DMS153 treated with DMSO at 0.1 percent for 48 hours (cell line): ENCODE measurements around the gene C5orf58.

Source experiments
- DNase-seq: peaks from one replicate; lab custom pipeline; 2025; ENCODE audit not compliant: unreplicated experiment; lab: John Stamatoyannopoulos, UW

Gene C5orf58, protein sequence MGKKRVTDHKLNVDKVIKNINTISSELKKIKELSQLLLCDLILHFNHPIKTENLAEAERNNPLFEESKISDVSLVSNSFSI

DNA sequence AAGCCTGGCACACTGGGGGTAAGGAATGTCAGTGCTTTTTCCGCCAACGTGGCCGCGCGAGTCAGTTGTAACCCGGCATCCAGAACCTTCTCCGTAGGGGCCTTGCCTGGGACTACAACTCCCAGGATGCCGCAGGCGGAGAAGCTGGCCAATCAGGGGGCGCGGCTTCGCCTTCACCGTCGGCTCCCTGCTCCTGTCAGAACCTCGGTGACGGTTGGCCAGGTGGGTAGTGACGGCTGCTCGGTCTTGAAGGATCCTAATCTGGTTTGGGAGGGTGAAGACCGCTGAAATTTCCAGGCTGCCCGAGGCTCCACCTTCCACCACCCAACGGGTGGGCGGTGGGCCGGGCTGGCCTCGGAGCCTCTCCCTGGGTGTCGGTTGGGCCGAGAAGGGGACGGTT is at the start of gene C5orf58:
C5orf58 (plus strand) TSS at position 200 of the 400 bp plus-strand sequence. CDS start 1,992 bp downstream, outside the sequence.
- no peak for DNase-seq

DNA sequence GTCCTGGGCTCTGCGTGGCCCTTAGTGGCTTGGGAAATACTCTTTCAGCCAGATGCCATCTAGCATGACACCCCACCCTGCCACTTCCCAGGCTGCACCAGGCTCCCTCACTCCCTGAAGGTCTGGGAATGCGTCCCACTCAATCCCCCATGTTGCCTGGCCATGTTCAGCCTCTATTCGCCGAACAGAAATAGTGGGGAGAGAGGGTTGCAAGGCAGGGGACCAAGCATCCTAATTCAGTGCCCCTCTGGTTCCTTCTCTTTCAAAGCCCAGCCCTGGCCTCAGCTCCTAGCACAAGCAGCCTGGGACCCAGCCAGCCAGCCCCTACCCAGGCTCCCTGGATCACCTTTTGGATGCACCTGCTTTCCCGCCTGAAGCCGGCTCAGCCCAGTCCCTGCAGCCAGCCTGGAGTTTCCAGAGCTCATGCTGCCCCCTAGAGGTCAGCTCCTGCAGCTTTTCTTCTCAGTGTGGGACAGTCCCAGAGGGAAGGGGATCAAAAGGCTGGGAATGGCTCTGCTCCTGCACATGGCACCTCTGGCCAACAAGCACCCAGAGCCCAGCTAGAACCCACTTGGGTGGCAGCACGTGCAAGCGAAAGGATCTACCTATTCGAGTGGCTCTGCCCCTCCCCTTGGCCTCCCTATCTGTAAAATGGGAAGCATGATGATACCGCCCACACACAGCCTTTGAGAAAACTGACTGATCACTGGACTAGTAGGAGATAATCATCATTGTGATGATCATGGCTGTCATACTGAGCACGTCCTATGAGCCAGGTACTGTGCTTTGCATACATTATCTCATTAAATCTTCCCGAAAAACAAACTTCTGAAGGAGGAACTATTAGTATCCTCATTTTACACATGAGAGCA is 48.7 kb upstream of the C5orf58 start:
- DNase-seq = no peak

DNA sequence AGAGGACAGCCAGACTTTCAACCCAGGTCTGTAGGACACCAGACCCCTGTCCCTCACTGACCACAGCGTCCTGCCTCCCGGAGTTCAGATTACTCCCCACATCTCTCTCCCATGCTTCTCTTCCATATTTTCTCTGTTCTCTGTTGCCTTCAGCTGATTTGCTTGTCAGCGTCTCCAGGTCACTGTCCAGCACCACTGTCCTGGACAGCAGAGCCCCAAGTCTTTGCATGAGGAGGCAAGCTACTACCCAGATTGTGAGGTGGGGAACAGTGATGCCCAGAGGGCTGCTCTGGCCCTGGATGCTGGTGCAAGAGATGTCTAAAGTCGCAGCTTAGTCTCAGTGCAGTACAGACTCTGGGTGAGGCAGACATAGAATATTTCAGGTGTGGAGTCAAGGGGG is 48.0 kb upstream of the C5orf58 start:
- DNase-seq = no peak

DNA sequence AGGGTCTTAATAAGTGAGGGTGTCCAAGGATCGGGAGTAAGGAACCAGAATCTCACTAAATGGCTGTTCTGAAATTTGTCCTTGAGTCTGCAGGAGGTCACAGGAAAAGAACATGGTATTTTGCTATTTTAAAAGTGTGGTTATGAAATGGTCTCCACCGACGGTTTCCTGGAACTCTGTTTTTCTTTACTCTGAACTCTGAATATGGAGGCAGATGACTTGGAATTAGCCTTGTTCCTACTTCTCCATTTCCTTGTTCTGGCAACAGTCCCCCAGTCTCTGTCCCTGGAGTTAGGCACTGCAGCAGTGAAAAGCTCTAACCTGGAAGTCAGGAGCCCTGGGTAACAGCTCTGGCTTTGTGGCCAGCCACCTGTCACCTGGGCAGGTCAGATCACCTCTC is 46.6 kb upstream of the C5orf58 start:
- DNase-seq = no peak

DNA sequence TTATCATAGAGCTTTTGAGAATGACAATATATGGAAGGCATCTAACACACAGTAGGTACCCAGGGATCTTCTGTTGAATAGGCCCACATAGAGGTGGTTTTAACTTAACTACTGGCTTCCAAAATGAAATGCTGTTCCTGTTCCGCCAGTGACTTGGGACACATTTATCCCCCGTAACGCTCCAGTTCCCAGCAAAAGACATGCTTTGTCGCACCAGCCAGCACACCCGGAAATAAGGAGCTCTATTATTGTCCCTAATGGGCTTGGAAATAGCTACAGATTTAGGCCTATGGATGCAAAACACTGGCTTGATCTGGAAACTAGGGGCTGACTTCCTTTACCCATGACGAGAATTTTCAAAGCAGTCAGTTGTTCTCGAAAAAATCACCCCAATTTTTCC is 45.9 kb upstream of the C5orf58 start:
- no peak for DNase-seq

DNA sequence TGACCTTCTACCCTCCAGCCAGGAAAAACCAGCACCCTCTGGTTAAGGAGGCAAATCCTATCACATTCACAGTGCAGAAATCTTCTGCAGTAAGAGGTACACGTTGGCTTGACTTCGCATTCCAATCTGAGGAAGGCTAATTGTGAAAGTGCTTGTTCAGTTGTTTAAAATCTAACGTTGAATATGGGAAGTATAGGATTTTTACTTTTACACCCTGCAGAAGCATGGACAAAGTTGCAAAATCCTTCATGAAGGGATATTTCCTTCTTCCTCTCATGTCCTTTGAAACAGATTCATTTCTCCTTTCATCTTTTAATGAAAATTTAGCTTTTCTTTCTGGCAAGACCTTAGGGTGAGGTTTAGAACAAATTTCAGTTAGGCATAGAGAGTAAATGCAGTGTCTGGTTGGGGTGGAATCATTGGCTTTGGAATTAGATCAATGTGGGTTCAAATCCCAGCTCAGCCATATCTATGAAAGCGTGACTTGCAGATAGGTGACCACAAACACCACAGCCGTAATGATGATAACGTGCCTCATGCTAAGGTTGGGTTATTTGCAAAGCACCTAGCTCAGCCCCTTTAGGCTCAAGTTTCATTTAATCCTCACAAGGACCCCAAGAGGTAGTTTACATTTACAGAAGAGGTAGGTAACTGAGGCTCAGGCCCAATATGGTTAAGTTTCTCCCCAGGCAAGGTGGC is 42.2 kb upstream of the C5orf58 start:
- no peak for DNase-seq

DNA sequence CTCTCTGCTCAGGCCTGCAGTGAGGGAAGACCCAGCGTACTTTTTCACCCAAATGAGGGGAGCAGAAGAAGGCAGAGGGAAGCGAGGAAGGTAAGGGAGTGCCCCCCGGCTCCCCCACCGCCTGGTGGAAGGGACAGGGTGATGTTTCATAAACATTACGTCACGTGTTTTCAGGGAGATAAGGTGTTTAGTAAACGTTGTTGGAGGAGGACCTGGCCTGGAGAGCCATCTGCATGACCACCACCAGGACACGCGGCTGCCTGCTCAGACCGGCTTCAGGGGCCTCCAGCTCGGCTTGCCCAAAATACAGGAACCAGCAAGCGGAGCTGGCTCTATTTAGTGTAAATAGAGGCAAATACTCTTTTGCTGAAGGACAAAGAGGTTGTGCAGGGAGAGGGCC is 40.0 kb upstream of the C5orf58 start:
- DNase-seq = no peak

DNA sequence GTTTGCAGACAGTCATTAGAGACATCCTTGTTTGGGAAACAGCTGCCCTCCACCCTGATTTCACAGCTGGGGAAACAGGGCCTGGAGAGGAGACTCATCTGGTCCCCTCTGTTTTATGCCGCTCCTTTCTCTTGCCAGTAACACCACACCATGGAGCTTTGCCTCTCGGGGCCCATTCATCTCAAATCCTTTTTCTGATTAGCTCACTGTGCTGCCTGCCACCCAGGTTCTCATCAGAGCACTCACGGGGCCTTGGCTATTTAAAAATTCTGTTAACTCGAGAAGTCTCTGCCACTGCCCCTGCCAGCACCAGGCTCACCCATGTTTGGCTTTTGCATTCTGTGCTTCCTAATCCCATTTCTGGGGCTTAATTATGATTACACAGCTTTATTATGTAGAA is 36.8 kb upstream of the C5orf58 start:
- DNase-seq = no peak

DNA sequence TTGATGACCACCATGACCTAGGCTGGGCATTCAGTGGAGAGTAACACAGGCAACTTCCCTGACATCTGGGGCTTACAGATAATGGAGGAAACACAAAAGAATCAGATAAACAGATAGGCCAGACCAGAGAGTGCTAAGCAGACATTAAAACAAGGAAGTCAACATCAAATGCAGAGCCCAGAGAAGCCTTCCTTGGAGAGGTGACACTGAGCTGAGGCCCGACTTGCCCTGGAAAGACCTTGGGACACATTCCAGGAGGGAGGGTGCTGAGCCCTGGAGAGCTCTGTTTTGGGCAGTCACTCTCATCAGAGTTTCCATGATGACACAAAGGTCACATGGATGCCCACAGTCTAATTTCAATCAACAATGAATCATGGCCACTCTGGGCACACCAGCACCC is 31.9 kb upstream of the C5orf58 start:
- DNase-seq = no peak

DNA sequence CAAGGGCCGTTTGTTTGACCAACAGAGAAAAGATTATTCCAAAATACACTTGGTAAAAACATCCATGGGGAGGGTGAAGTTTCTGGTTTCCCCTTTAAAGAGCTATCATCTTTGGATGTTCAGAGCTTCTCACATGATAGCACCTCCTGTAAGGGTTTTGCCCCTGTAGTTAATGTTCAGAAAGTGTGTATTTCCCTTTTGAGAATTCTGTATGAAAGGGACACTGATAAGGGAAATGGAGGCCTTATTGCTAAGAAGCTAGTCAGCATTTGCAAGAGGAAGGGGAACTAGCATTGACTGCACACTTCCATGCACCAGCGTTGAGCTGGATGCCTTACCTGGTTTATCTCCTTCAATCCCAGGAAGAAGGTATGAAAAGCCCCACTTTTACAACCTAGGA is 31.5 kb upstream of the C5orf58 start:
- DNase-seq = no peak

DNA sequence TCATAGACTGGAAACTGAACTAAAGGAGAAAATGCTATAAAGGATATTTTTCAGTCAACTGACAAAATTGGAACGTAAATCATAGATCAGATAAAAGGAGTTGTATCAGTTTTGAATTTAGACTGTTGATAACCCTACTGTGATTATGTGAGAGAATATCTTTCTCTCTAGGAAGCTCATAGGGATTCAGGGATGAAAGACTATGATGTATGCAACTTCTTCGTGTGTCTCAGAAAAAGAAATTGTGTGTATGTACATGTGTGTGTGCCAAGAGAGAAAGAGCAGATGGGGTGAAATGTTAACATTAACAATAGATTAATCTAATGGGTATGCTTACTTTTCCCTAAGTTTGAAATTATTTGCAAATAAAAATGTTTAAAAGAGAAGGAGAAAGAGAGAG is 30.7 kb upstream of the C5orf58 start:
- no peak for DNase-seq

DNA sequence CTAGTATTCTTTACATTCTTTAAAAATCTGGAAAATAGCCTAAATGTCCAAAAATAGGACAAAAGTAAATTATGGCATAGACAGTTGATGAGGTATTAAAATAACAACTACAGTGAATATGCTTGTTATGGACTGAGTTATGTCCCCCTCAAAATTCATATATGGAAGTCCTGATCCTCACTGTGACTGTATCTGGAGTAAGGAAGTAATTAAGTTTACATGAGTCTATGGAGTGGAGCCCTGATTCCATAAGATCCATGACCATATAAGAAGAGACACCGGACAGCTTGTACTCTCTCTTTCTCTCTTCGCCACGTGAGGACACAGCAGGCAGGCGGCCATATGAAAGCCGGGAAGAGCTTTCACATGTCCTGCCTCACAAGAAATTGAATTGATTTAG is 28.6 kb upstream of the C5orf58 start:
- no peak for DNase-seq

DNA sequence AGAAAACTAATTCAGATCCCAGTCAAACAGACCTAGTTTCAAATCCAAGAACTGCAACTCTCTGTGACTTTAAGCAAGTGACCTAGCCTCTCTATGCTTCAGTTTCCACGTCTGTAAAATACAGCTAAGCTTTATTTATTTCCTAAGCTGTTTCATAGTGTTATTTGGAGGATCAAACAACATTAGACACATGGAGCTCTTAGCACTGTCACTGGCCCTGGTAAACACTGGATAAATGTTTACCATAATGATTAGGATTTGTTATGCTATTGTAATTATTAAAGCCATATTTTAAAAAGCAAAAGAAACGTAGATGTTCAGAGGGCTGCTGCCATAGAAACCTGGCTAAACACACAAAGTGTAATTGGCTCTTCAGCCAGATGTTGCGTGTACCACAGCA is 26.6 kb upstream of the C5orf58 start:
- DNase-seq = no peak

DNA sequence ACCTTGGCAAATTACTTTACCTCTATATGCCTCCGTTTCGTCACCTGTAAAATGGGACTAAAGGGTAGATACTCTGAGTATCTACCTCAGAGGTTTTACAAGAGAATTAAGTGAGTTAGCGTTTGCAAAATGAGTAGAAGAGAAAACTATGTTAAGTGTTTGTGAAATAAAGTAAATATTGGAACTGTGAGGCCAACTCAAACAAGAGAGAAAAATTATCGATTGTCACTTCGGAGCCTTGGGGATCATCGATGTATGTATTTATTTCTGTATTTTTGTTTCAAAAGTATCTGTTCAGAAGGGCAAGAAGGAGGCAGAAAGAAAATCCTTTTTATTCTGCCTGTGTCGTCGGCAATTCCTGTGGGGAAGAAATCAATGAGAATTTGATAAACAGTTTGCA is 25.8 kb upstream of the C5orf58 start:
- DNase-seq = no peak

DNA sequence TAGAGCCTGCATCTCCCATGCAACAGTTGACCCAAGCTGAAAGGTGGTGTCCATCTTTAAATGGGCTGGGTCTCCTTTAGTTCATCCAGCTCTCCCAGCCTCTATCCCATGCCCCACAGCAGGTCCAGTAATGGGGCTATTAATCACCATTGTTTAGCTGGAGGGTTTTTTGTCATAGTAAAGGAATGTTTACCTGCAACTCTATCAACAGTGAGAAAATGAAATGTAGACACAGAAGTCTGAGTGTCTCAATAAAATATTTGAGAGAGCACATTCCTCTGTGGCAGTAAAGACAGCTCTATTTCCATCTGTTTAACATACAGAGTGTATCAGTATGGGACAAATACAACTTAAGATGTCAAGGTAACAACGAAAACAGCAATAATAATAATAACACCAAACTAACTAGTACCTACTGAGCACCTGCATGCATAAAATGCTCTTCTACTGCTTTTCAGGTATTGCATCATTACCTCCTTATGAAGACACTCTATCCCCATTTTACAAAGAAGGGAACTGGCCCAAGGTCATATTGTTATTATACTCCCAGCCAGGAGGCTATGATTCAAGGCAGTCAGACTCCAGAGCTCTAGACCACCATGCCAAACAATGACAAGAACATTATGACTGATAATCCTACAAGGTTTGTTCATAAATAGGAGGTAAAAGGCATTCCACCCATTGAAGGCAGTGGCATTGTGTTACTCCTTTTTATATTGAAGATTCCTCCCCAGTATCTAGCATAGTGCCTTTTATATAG is 21.0 kb upstream of the C5orf58 start:
- DNase-seq = no peak

DNA sequence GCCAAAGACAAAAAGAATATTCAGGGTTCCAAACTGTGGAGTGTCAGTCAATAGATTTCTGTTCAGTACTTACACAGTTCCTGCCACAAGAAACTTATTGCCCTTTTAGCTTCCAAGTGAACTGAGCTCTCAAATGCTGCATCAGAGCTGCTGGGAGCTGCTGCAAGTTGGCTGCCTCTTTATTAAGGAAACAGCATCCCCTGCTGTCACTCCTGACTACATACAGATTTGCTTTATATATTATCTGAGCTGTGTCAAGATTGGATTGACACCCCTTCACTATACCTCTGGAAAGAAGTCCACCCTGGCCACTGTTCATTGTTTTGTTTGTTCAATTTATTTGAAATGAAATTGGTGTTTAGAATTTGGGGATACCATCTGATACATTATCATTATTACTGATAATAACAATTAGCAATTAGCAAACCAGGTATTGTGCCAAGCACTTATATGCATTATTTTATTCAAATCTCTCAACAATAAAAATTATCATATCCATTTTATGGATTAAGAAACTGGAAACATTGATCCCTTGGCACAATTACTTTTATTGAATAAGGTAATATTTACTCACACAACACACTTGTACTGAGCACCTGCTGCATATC is 16.4 kb upstream of the C5orf58 start:
- no peak for DNase-seq

DNA sequence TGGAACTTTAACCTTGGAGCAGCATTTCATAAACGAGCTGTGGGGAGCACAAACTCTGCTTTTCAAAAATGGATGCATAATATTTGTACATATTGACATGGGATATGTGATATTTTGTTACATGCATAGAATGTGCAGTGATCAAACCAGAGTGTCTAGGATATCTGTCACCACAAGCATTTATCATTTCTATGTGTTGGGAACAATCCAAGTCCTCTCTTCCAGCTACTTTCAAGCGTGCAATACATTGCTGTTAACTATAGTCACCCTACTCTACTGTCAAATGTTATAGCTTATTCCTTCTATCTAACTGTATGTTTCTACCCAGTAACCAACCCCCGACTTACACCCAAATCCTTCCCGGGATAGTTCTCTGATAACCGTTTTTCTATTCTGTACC is 15.0 kb upstream of the C5orf58 start:
- no peak for DNase-seq

DNA sequence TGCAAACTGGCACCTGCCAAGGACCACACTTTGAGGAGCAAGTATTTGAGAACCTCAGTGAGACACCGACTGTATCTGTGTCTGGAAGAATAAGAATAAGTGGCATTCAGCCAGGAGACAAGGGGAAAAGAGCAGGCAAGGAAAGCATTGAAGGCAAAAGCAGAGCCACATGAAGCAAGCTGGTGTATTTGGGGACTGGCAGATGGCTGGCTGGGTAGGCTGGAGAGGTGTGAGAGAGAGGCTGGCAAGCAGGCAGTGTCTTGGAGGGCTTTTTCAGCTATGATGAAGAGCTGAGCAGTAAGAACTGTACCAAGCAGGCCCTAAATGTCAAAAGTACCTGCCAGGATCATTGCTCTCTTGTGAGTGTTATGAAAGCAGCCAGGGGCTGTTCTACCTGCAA is 14.1 kb upstream of the C5orf58 start:
- DNase-seq = no peak

DNA sequence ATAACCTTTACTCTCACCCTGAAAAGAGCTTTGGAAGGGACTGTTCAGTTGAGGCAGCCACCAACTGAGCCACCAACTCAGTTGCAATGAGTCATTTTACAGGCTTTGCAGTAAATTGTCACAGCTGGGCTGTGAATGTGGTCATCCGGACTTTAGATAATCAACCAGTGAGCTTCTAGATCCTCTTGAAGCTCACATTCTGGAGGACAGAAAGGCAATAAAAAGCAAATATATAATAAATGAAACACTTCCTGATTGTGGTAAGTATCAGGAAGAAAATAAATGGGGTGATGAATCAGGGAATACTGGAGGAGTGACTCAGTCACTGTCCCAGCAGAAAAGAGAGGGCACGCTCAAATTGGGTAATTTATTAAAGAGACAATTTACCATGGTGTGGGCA is 13.2 kb upstream of the C5orf58 start:
- DNase-seq = no peak

DNA sequence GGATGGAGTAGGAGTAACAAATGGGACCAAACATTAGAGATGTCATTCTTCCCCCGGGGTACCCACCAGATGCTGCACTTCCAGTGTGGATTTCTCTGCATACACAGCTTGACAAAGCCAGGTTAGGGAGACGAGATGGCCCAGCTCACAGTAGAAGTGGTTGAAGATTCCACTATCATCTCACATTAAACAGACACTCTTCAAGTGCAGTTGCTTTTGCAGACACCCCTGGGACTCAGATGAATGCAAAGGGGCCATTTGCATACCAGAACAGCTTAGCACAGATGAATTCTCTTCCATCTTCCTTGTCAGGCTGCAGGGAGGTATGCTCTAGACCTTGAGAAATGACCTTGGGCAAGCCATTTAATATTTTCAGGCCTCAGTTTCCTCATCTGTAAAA is 12.6 kb upstream of the C5orf58 start:
- no peak for DNase-seq

DNA sequence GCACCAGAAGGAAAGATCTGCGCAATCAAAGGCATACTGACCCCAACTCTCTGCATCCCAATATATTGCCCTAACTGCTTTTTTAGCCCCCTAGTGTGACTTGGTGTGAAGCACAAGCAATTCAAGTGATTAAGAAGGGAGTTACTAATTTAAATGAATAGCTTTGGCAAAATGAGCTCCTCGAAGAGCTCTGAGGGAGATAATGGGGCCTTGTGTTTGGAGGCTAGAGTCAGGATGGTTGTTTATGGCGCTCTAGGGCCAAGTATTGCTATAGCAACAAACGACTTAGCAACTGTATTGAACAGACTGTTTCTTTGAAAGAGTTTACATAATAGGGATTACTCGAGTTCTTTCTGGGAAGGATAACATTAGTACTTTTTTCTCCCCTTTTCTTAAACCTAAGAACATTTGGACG is 11.5 kb upstream of the C5orf58 start:
- DNase-seq = no peak
